Right lobe of liver (tissue), 4 donors: Measurements from ENCODE around the gene MRPL41.

Source experiments
- POLR2A ChIP-seq: fragments of 450-650 bp; IDR thresholded peaks from one replicate; pipeline ENCODE4 v1.6.1; 2017; ENCODE audit warnings: antibody characterized with exemption, mild to moderate bottlenecking
- TF ChIP-seq, protein P1 (sequence below), 4 donors: fragments of 200-600 bp in 3 of 4; fragments of 450-650 bp in 1 of 4; IDR thresholded peaks; one replicate each; pipeline versions ENCODE4 v1.5.1 to v1.8.0; 2016 to 2022; ENCODE audit warnings: antibody characterized with exemption in 4 of 4, mild to moderate bottlenecking in 2 of 4
- donor health status: DM: no; HTN: no; CAD: no.
- donor health status: DM: no; HTN: no; CAD: no.
- donor health status: DM: no; HTN: yes; CAD: no.

DNA sequence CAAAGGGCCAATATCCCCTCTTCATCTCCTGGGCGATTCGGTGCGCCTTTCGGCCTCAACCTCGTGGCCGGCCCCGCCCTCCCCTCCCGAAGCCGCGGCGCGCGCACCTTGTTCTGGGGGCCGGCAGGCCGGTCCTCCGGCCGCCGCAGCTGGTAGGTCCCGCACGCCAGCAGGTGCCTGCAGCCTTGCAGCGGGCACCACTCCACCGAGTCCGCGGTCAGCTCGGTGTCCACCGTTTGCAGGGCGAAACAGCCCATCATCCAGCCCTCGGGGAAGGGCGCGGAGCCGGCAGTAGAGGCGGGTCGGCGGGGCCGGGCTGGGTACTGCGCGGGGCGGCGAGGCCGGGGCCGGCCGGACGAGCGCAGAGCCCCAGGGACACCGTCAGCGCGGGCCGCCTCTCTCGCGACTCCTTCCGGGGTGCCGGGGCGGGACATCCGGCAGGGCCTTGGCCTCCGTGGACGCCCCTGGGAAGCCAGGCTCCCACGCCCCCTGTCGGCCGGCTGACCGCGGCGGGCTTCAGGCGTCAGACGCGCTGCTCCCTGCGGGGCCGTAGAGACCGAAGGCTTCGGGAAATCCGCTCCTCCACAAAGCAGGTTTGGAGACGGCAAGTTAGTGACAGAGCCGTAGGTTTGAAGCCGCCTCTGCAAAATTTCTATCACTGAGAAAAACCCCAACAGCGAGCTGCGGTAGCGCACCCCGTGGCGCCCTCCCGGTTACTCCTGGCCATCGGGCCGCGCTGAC is 27.0 kb downstream of the MRPL41 start, which contains the start of gene DPH7:
- peak; percentile 76 for TF ChIP-seq POLR2A
- TF ChIP-seq, protein P1, sequence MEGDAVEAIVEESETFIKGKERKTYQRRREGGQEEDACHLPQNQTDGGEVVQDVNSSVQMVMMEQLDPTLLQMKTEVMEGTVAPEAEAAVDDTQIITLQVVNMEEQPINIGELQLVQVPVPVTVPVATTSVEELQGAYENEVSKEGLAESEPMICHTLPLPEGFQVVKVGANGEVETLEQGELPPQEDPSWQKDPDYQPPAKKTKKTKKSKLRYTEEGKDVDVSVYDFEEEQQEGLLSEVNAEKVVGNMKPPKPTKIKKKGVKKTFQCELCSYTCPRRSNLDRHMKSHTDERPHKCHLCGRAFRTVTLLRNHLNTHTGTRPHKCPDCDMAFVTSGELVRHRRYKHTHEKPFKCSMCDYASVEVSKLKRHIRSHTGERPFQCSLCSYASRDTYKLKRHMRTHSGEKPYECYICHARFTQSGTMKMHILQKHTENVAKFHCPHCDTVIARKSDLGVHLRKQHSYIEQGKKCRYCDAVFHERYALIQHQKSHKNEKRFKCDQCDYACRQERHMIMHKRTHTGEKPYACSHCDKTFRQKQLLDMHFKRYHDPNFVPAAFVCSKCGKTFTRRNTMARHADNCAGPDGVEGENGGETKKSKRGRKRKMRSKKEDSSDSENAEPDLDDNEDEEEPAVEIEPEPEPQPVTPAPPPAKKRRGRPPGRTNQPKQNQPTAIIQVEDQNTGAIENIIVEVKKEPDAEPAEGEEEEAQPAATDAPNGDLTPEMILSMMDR (IDR thresholded peaks at IDR 0.05), result peak; percentile 96 to 99 (median 98)
